Prostate gland (tissue), 2 donors: ENCODE measurements around the gene NOS1AP.

ENCODE experiments used
- CTCF ChIP-seq, 4 experiments: fragments of 200-600 bp in 2 of 4; fragments of 450-650 bp in 2 of 4; sonication (generic) in 2 of 4; IDR thresholded peaks; 1 replicate in 3 of 4; 2 replicates in 1 of 4; pipeline ENCODE4 v1.5.1; 2016 to 2019; ENCODE audit warnings: antibody characterized with exemption in 4 of 4, mild to moderate bottlenecking in 2 of 4, moderate library complexity in 2 of 4
- POLR2A ChIP-seq: fragments of 450-650 bp; IDR thresholded peaks from one replicate; pipeline ENCODE4 v1.6.1; 2016; ENCODE audit warnings: antibody characterized with exemption, mild to moderate bottlenecking
- POLR2AphosphoS5 ChIP-seq: sonication (generic); formaldehyde crosslinking; IDR thresholded peaks from one replicate; pipeline ENCODE4 v1.6.1; 2017; ENCODE audit warnings: antibody characterized with exemption

DNA sequence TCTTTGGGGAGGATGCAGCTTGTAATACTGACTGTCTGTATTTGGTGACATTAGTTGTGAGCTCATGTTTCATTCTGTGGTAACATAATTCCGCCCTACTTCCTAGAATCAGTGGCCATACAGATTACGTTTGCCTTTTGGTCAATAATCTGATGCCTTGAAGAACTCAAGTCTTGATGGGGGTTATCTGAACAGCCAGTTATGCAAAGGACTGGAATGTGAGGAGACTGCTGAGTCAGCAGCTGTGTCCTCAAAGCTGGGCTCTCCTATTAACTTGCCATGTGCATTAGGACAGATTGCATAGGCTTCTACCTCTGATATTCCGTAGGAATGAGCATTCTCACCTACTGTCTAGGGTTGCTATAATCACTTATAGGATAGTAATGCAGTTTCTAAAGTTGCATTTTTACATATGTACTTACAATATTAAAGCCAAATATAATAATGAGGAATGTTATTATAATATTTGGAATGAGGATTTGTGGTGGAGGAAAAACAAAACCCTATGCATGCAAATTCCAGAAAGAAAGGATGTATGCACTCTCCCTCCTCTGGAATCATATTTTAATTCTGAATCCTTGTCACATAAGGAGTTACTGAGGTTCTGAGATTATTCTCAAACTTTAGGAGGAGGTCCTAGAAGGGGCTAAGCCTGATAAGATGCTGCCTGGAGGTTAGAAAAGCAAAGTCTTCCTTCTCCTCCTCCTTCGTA is 116.0 kb downstream of the NOS1AP start:
- TF ChIP-seq POLR2AphosphoS5 (no peak), CTCF (IDR thresholded peaks at IDR 0.05) (no peak), POLR2A (no peak)
